GM12865 (cell line): Measurements from ENCODE around the gene MAGEC2.

Source experiments
- DNase-seq: peaks from one replicate; pipeline ENCODE4 v3.0.0; 2010; ENCODE audit warnings: low read depth
- H3K4me3 ChIP-seq: 2 replicates; pipeline ENCODE4 v1.5.1; 2011; ENCODE audit warnings: mild to moderate bottlenecking, low read depth, low read length, control low read depth
- CTCF ChIP-seq: IDR thresholded peaks from 2 replicates; pipeline ENCODE4 v1.5.1; 2011; ENCODE audit warnings: low read length, control low read depth, low read depth, inconsistent platforms; ENCODE audit not compliant: insufficient read depth; ENCODE audit errors: missing control alignments

The MAGEC2 gene

GRCh38 chrX:142204522-142205433, at the start of gene MAGEC2:
Gene MAGEC2, minus strand, starts transcription at chrX:142205290. Its CDS starts 1,303 bp downstream, at chrX:142203987.
- DNase-seq = no peak
- H3K4me3 ChIP-seq = no peak within 1 kb of the TSS
- no peak for TF ChIP-seq CTCF

- H3K4me3 ChIP-seq = no peak overlapping the region
- TF ChIP-seq CTCF = no peak
- DNase-seq = no peak
Measured at GRCh38 chrX:142251680-142252079, 46.6 kb upstream of the MAGEC2 start.

GRCh38 chrX:142251202-142251601, 46.1 kb upstream of the MAGEC2 start:
- DNase-seq = no peak
- no peak for TF ChIP-seq CTCF
- no peak overlapping the region for H3K4me3 ChIP-seq

GRCh38 chrX:142250502-142250901, 45.4 kb upstream of the MAGEC2 start:
- DNase-seq = no peak
- H3K4me3 ChIP-seq = no peak overlapping the region
- no peak for TF ChIP-seq CTCF

GRCh38 chrX:142249721-142250120, 44.6 kb upstream of the MAGEC2 start:
- no peak for DNase-seq
- TF ChIP-seq CTCF = no peak
- no peak overlapping the region for H3K4me3 ChIP-seq

- DNase-seq = no peak
- no peak for TF ChIP-seq CTCF
- H3K4me3 ChIP-seq = no peak overlapping the region
Measured at GRCh38 chrX:142244568-142244967, 39.5 kb upstream of the MAGEC2 start.

- H3K4me3 ChIP-seq = no peak overlapping the region
- DNase-seq = no peak
- no peak for TF ChIP-seq CTCF
Measured at GRCh38 chrX:142238536-142238935, 33.4 kb upstream of the MAGEC2 start.
